ENCODE measurements around the gene CNNM3.

Gene CNNM3

GRCh38 chr2:96809216-96809882, 6.7 kb upstream of the CNNM3 start:
- H3K27me3 ChIP-seq (ENCODE audit: control insufficient read depth, insufficient read depth, low read length): no peaks in the 10 kb centered on the region
- peaks cover 7% of the 10 kb centered on the region; the same call in 1 of the 2 replicates for H3K36me3 ChIP-seq (ENCODE audit: control insufficient read depth, insufficient read depth, low read length)
- H3K9me3 ChIP-seq (ENCODE audit: control insufficient read depth, insufficient read depth, low read depth, low read length): no peaks in the 10 kb centered on the region
- no peak overlapping the region for H3K4me3 ChIP-seq (ENCODE audit: low read depth, low read length)
- no peak overlapping the region for H3K9ac ChIP-seq (ENCODE audit: low read length)
- no peak overlapping the region for H3K27ac ChIP-seq (ENCODE audit: low read depth, low read length)
- H3K4me1 ChIP-seq (ENCODE audit: control insufficient read depth, insufficient read depth, low read length): no peaks in the 10 kb centered on the region

- peaks cover 7% of the 10 kb centered on the region; the same call in 1 of the 2 replicates for H3K36me3 ChIP-seq (ENCODE audit: control insufficient read depth, insufficient read depth, low read length)
- H3K4me1 ChIP-seq (ENCODE audit: control insufficient read depth, insufficient read depth, low read length): no peaks in the 10 kb centered on the region
- H3K9me3 ChIP-seq (ENCODE audit: control insufficient read depth, insufficient read depth, low read depth, low read length): no peaks in the 10 kb centered on the region
- no peaks in the 10 kb centered on the region for H3K27me3 ChIP-seq (ENCODE audit: control insufficient read depth, insufficient read depth, low read length)
- no peak overlapping the region for H3K27ac ChIP-seq (ENCODE audit: low read depth, low read length)
- H3K4me3 ChIP-seq (ENCODE audit: low read depth, low read length): no peak overlapping the region
- no peak overlapping the region for H3K9ac ChIP-seq (ENCODE audit: low read length)
Observed at GRCh38 chr2:96809951-96810782, 5.9 kb upstream of the CNNM3 start.

DNA sequence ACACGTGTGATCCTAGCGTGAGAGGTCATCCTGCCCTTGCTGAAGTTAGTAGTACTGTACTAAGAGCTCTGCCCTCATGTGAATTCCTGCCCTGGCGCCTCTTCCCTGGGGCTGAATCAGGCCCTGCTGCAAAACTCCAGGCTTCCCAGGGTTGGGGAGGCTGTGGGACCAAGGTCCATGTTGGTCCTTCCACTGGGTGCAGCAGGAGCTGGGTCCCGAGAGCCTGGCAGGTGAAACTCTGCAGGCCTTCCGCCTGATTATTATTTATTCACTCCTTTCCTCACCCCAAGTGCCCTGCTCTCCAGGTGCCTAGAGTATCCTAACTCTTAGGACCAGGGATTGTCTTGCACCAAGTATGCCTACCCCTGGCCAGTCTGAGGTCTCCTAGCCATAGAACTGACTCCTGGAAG, 5.3 kb upstream of the CNNM3 start:
- Histone ChIP-seq H3K9ac (ENCODE audit: low read length) (no peak overlapping the region), H3K4me1 (ENCODE audit: control insufficient read depth, insufficient read depth, low read length) (no peaks in the 10 kb centered on the region), H3K4me3 (ENCODE audit: low read depth, low read length) (no peak overlapping the region), H3K36me3 (ENCODE audit: control insufficient read depth, insufficient read depth, low read length) (peaks cover 7% of the 10 kb centered on the region; the same call in 1 of the 2 replicates), H3K9me3 (ENCODE audit: control insufficient read depth, insufficient read depth, low read depth, low read length) (no peaks in the 10 kb centered on the region), H3K27ac (ENCODE audit: low read depth, low read length) (no peak overlapping the region), H3K27me3 (ENCODE audit: control insufficient read depth, insufficient read depth, low read length) (no peaks in the 10 kb centered on the region)

GRCh38 chr2:96811917-96812316, 4.2 kb upstream of the CNNM3 start:
- Histone ChIP-seq H3K4me1 (ENCODE audit: control insufficient read depth, insufficient read depth, low read length) (no peaks in the 10 kb centered on the region), H3K36me3 (ENCODE audit: control insufficient read depth, insufficient read depth, low read length) (peaks cover 7% of the 10 kb centered on the region; the same call in 1 of the 2 replicates)

DNA sequence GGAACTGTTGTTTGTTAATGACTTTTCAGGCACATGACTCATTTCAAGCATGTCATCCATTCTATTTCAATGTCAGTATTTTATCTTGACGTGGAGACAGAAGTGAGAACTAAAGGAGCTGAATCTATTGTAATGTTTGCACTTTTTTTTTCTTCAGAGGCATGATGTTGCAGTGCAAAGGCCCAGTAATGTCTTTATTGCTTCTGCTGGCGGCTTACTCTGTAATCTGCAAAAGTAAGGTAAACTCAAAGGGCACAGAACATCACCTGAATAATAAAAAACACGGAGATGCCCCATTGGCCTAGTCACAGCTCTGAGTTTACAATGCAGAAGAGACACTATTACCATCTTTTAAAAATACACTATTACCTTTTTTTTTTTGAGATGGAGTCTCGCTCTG, 2.4 kb upstream of the CNNM3 start:
- peaks cover 14% of the 10 kb centered on the region for H3K4me1 ChIP-seq (ENCODE audit: control insufficient read depth, insufficient read depth, low read length)

More at GRCh38 chr2:96811917-96812316, 4.2 kb upstream of the CNNM3 start:
- no peak overlapping the region for H3K9ac ChIP-seq (ENCODE audit: low read length)
- no peak overlapping the region for H3K4me3 ChIP-seq (ENCODE audit: low read depth, low read length)
- no peaks in the 10 kb centered on the region for H3K27me3 ChIP-seq (ENCODE audit: control insufficient read depth, insufficient read depth, low read length)
- no peak overlapping the region for H3K27ac ChIP-seq (ENCODE audit: low read depth, low read length)
- no peaks in the 10 kb centered on the region for H3K9me3 ChIP-seq (ENCODE audit: control insufficient read depth, insufficient read depth, low read depth, low read length)

DNA sequence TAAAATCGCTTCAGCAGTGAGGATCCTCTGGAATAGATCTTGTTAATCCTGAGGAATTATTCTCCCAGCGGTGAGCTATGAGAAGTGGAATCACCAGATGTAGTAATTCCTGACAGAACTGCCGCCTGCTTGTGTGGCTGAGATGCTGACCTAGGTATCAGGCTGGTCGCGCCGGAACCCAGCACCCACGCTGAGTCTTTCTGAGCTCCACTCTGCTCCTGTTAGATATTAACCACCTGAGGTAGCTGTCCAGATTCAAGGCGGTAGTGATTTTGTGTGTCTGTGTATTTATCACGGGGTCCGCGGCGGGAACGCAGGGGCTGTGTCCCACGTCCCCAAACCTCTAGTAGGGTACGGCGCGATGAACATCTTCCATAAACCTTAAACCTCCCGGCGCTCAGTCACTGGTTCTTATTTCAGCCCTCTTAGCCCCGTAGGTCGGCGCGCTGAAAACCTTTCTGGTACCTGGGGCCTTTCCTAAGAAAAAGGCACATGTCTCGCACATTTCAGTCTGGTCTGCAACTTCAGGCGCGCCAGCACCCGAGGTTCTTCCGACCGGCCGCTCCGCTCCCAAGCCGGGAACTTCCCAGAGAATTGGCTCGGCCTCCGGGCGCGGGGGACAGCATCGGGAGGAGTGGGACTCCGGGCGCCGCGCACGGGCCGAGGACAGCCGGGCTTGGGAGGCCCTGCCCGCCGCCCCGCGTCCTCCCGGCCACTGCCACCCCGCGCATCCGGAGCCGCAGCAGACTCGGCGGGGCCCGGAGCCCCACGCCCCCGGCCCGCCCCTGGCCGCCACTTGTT, 542 bp upstream of the CNNM3 start:
- Histone ChIP-seq H3K36me3 (ENCODE audit: control insufficient read depth, insufficient read depth, low read length) (peaks cover 13% of the 10 kb centered on the region), H3K4me1 (ENCODE audit: control insufficient read depth, insufficient read depth, low read length) (peaks cover 33% of the 10 kb centered on the region), H3K4me3 (ENCODE audit: low read depth, low read length) (peak overlapping the region; percentile 94), H3K9ac (ENCODE audit: low read length) (peak overlapping the region; percentile 35), H3K9me3 (ENCODE audit: control insufficient read depth, insufficient read depth, low read depth, low read length) (no peaks in the 10 kb centered on the region), H3K27me3 (ENCODE audit: control insufficient read depth, insufficient read depth, low read length) (peaks cover 10% of the 10 kb centered on the region; the same call in 1 of the 2 replicates), H3K27ac (ENCODE audit: low read depth, low read length) (no peak overlapping the region)

More for the DNA sequence above, 2.4 kb upstream of the CNNM3 start:
- Histone ChIP-seq H3K9me3 (ENCODE audit: control insufficient read depth, insufficient read depth, low read depth, low read length) (no peaks in the 10 kb centered on the region), H3K36me3 (ENCODE audit: control insufficient read depth, insufficient read depth, low read length) (peaks cover 10% of the 10 kb centered on the region), H3K27me3 (ENCODE audit: control insufficient read depth, insufficient read depth, low read length) (peaks cover 10% of the 10 kb centered on the region; the same call in 1 of the 2 replicates), H3K9ac (ENCODE audit: low read length) (no peak overlapping the region), H3K27ac (ENCODE audit: low read depth, low read length) (no peak overlapping the region), H3K4me3 (ENCODE audit: low read depth, low read length) (no peak overlapping the region)

DNA sequence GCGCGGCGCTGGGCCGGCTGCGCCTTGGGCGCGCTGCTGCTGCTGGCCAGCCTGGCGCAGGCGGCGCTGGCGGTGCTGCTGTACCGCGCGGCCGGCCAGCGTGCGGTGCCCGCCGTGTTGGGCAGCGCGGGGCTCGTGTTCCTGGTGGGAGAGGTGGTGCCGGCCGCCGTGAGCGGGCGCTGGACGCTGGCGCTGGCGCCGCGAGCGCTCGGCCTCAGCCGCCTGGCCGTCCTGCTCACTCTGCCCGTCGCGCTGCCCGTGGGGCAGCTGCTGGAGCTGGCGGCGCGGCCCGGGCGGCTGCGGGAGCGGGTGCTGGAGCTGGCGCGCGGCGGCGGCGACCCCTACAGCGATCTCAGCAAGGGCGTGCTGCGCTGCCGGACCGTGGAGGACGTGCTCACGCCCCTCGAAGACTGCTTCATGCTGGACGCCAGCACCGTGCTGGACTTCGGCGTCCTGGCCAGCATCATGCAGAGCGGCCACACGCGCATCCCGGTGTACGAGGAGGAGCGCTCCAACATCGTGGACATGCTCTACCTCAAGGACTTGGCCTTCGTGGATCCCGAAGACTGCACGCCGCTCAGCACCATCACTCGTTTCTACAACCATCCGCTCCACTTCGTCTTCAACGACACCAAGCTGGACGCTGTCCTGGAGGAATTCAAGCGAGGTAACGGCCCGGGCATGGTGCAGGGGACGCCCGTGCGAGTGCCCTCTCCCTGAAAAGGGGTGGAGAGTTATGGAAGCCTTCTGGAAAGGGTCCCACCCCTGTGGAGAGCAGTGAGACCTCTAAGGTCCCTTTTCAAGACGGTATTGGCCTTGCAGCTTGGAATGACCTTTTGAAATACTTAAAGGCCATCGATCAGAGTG, 1.0 kb downstream of the CNNM3 start:
- H3K27me3 ChIP-seq (ENCODE audit: control insufficient read depth, insufficient read depth, low read length): peaks cover 10% of the 10 kb centered on the region; the same call in 1 of the 2 replicates
- no peaks in the 10 kb centered on the region for H3K9me3 ChIP-seq (ENCODE audit: control insufficient read depth, insufficient read depth, low read depth, low read length)
- peak overlapping the region; percentile 94 for H3K4me3 ChIP-seq (ENCODE audit: low read depth, low read length)
- peaks cover 33% of the 10 kb centered on the region for H3K4me1 ChIP-seq (ENCODE audit: control insufficient read depth, insufficient read depth, low read length)
- no peak overlapping the region for H3K27ac ChIP-seq (ENCODE audit: low read depth, low read length)
- H3K36me3 ChIP-seq (ENCODE audit: control insufficient read depth, insufficient read depth, low read length): peaks cover 22% of the 10 kb centered on the region
- peak overlapping the region; percentile 51 for H3K9ac ChIP-seq (ENCODE audit: low read length)

- no peak overlapping the region for H3K27ac ChIP-seq (ENCODE audit: low read depth, low read length)
- H3K9ac ChIP-seq (ENCODE audit: low read length): no peak overlapping the region
- peak overlapping the region; percentile 94 for H3K4me3 ChIP-seq (ENCODE audit: low read depth, low read length)
Observed at GRCh38 chr2:96817882-96818281, 1.8 kb downstream of the CNNM3 start.

GRCh38 chr2:96819128-96819875, 3.2 kb downstream of the CNNM3 start:
- H3K9ac ChIP-seq (ENCODE audit: low read length): no peak overlapping the region
- H3K4me1 ChIP-seq (ENCODE audit: control insufficient read depth, insufficient read depth, low read length): peaks cover 33% of the 10 kb centered on the region

More at GRCh38 chr2:96817882-96818281, 1.8 kb downstream of the CNNM3 start:
- Histone ChIP-seq H3K9me3 (ENCODE audit: control insufficient read depth, insufficient read depth, low read depth, low read length) (no peaks in the 10 kb centered on the region), H3K4me1 (ENCODE audit: control insufficient read depth, insufficient read depth, low read length) (peaks cover 33% of the 10 kb centered on the region), H3K36me3 (ENCODE audit: control insufficient read depth, insufficient read depth, low read length) (peaks cover 28% of the 10 kb centered on the region), H3K27me3 (ENCODE audit: control insufficient read depth, insufficient read depth, low read length) (peaks cover 10% of the 10 kb centered on the region; the same call in 1 of the 2 replicates)

More at GRCh38 chr2:96819128-96819875, 3.2 kb downstream of the CNNM3 start:
- peaks cover 10% of the 10 kb centered on the region; the same call in 1 of the 2 replicates for H3K27me3 ChIP-seq (ENCODE audit: control insufficient read depth, insufficient read depth, low read length)
- no peaks in the 10 kb centered on the region for H3K9me3 ChIP-seq (ENCODE audit: control insufficient read depth, insufficient read depth, low read depth, low read length)
- H3K27ac ChIP-seq (ENCODE audit: low read depth, low read length): no peak overlapping the region
- peaks cover 36% of the 10 kb centered on the region for H3K36me3 ChIP-seq (ENCODE audit: control insufficient read depth, insufficient read depth, low read length)
- no peak overlapping the region; the same call in 1 of the 2 replicates for H3K4me3 ChIP-seq (ENCODE audit: low read depth, low read length)
